ENCODE results near the gene ABCG1.

Gene ABCG1

DNA sequence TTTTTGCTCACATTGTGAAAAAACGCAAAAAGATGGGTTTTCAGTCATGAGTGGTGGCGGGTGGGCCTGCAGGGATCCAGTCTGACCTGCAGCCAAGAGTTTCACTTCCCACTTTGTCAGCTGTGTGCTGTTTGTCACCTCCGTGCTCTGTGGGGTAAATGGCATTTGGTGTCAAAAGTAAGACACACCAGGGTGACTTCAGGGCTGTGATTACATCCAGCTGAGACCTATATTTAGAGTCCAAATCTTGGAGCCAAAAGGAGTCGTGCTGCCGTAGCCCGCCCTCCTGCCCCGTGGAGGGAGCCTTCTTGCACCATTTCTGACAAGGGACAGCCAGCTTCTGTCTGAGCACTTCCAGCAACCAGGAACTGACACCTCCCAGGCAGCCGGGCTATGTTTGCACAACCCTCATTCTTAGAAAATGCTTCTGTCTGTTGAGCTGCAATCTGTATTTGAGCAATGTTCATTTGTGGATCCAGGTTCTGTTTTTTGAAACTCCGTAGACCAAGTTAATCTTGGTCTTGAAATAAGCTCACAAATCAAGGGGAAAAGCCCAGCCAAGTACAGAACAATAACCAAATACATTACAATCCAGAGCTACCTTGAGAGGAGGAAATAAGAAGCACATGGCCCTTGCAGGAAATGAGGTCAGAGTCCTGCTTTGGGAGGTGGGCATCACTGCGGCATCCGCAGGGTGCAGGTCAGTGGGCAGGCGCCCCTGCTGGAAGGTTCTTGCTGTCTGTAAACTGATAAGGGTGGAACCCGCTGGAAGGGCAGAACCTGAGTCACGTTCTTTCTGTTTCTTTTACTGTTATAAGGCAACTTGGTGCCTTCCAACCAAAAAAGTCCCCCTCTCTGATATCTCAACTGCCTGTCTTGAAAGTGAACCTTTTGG lies 14.4 kb downstream of the ABCG1 start:
- DNase-seq (ENCODE audit: low spot score): peak; percentile 85

GRCh38 chr21:42234041-42234440 lies 15.1 kb downstream of the ABCG1 start:
- DNase-seq (ENCODE audit: low spot score): no peak

- DNase-seq (ENCODE audit: low spot score): peak; percentile 37
Measured at GRCh38 chr21:42234464-42235241, 15.7 kb downstream of the ABCG1 start.

DNA sequence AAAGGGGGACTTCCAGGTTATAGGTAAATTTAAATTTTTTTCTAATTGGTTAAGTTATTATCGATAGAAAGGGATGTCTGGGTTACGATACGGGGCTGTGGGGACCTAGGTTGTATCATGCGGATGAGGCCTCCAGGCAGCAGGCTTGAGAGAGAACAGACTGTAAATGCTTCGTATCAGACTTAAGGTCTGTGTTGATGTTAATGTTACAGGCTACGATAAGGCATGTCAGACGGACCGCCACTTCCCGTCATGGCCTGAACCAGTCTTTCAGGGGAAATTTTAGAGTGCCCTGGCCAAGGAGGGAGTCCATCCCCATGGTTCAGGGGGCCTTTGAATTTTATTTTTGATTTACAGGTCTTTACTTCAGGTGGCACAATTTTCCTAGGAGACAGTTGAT lies 16.7 kb downstream of the ABCG1 start:
- no peak for DNase-seq (ENCODE audit: low spot score)

GRCh38 chr21:42236014-42236413 lies 17.1 kb downstream of the ABCG1 start:
- DNase-seq (ENCODE audit: low spot score): no peak

DNA sequence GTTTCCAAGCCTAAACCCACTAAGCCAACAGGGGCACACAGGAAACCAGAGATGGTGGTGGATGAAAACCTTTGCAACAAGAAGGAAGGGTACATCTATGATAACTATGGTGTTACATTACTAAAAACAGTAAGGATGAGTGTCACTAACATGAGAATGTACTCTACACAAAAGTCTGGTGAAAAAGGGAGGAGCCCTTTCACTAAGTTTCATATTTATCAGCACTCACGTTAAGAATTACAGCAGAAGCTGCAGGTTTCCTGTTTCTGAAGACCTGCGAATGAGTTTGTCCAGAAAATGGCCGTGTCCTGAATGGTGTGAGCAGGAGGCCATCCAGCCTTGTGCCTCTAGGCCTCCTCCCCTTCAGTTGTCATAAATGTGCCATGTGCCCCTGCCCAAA lies 17.8 kb downstream of the ABCG1 start:
- DNase-seq (ENCODE audit: low spot score): no peak

DNA sequence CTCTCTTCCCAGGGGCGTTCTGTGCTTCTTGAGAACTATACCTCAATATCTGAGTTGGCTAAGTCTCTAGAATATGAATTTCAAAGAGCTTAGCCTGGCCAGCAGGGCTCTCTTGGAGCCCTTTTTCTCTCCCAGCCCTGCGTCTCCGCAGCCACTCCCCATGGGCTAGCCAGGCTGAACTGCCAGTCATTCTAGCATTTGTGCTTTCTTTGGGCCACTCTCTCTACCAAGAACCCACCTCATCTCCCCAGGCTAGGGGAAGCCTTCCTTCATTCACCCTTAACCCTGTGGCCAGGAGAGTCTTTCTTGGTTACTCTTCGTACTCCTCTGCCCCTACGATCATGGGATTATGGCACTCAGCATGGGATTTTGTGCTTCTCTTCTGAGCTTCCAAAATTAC lies 18.2 kb downstream of the ABCG1 start:
- DNase-seq (ENCODE audit: low spot score): no peak

DNA sequence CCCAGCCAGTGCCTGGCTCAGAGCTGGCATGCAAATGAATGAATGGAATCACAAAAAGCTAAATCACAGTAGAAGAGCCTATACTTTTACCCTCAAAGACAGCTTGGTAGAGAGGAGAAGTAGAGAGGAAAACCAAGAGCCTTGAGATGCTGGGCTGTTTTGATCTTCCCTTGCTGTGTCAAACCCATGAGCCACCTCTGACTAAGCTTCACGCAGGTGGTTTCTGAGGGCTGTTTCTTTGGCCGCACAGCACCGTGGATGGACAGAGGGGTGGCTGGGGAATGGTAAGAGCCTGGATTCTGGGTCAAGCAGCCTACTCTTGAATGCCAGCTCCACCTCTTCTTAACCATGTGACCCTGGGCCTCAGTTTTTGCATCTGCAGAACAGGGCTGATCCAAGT lies 18.6 kb downstream of the ABCG1 start:
- DNase-seq (ENCODE audit: low spot score): no peak

DNA sequence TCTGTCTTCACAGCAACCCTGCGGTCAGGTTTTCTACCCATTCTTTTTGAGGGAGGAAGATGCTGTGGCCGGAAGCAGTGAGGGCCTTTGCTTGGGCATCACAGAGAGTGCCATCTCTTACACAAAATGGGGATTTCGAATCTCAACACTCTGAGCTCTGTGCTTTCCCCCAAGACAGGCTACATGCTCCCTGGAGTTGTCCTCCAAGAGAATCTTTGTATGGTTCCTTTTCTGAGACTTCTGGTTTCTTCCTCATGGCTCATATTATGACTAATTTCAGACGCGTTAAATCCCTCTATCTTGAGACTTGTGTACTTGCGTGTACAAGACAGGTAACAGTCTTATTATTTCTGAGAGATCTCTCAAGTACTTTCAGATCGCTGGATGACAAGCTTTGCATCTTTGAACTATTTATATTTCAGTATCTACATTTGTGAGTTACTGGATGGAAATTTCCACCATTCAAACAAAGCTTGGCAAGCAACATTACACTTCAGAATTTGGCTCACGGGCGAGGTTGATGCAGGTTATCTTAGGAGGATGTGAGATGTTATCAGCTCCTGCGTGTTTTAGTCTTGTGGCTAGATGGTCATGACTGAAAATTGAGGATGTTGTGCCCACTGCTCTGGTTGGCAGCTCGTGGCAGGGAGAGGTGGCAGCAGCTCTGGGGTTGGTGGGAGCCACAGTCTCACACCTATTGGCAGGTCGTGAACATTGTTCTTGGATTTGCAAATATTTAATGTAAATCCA lies 19.4 kb downstream of the ABCG1 start:
- DNase-seq (ENCODE audit: low spot score): no peak

DNA sequence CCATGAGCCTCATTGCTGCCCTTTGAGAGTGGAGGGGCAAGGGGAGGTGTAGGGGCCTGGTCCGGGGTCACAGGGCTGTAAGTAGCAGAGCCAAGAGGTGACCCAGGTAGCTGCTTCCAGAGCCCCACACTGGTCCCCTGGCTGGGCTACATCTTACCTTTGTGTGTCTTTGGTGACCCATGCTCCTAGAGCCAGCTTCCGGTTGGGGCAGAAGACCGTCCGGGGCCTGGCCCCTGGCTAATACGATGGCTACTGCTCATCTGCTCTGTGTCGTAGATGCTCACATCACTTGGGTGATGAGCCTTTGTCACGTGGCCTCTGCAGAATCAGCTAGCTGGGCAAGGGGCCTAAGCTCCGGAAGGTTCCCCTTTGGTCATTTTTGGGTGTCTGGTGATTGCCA lies 20.6 kb downstream of the ABCG1 start:
- DNase-seq (ENCODE audit: low spot score): no peak

DNA sequence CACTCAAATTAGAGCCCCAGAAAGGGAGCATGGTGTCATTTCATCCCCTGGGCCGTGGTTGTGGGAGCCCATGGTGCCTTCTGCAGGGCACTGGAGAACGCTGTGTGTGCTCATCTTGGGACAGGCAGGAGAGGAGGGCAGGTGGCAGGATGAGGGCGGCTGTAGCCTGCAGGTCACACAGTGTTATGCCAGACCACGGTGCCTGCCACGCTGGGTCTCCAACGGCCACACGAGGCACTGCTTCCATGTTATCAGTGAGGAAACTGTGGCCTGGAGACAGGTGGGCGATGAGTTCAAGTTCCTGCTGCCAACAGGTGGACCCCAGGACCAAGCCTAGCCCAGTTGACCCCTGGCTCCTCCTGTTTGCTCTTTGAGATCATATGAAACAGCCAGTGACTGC lies 21.0 kb downstream of the ABCG1 start:
- DNase-seq (ENCODE audit: low spot score): no peak

GRCh38 chr21:42242611-42243010 lies 23.7 kb downstream of the ABCG1 start:
- no peak for DNase-seq (ENCODE audit: low spot score)

DNA sequence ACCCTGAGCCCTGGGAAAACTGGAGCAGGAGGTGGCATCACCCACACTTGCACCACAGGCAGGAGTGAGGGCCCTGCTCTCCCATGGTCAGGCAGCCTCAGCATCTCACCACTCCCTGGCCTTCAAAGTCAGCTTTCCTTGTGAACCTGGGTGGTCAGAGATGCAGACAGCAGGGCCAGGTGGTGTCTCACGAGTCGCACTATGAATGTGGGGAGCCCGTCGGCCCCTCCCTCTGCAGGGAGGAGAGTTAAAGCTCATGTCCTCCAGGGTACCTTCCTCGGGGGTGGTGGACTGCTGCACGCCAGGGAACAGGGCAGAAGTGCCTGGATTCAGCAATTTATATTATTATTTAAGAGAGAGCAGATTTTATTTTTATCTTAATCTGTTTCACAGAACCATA lies 24.1 kb downstream of the ABCG1 start:
- DNase-seq (ENCODE audit: low spot score): no peak

- no peak for DNase-seq (ENCODE audit: low spot score)
Measured at GRCh38 chr21:42245331-42246193, 26.6 kb downstream of the ABCG1 start.

GRCh38 chr21:42247716-42248115 lies 28.8 kb downstream of the ABCG1 start:
- no peak for DNase-seq (ENCODE audit: low spot score)

DNA sequence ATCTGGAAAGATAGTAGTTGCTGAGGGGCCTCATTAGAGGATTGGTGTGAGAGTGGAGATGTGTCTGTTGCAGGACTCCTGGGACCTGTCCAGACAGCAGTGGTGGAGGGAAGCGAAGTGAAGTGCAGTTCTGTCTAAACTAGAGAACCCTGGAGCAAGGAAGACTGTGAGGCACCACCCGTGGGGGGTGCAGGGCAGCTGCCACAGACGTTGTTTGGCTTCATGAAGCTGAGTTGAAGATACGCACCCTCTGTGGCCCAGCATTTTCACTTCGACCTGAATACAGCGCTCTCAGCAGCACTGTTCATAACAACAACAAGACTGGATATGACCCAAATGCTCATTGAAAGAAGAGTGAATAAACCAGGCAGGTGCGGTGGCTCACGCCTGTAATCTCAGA lies 29.3 kb downstream of the ABCG1 start:
- DNase-seq (ENCODE audit: low spot score): no peak

DNA sequence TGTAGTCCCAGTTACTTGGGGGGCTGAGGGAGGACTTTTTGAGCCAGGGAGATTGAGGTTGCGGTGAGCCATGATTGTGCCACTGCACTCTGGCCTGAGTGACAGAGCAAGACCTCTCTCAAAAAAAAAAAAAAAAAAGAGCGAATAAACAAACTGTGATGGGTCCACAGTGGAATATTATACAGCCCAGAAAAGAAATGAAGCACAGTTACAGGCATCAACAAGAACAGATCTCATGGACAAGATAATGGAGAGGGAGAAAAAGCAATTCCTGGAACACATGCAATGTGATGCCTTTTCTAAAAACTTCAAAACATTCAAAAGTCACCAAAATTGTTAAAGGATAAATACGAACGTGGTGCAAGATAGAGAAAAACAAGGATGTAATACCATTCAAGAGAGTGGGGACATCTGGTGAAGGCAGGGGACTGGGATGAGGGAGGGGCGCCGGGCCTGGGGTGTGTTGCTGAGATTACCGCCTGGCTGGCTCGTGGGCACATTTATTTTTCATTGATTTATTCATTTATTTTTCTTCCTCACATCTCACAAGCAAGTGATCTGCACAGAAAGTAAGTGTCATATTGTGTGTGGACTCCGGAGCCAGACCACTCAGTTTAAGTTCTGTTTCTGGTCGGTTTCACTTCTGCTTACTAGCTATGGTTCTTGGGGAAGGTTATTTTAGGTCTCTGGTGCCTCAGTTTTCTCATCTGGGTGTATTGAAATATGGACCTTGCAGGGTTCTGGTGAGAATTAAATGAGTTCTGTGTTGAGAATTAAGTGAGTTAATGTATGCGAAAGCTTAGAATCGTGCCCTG lies 30.1 kb downstream of the ABCG1 start:
- no peak for DNase-seq (ENCODE audit: low spot score)

DNA sequence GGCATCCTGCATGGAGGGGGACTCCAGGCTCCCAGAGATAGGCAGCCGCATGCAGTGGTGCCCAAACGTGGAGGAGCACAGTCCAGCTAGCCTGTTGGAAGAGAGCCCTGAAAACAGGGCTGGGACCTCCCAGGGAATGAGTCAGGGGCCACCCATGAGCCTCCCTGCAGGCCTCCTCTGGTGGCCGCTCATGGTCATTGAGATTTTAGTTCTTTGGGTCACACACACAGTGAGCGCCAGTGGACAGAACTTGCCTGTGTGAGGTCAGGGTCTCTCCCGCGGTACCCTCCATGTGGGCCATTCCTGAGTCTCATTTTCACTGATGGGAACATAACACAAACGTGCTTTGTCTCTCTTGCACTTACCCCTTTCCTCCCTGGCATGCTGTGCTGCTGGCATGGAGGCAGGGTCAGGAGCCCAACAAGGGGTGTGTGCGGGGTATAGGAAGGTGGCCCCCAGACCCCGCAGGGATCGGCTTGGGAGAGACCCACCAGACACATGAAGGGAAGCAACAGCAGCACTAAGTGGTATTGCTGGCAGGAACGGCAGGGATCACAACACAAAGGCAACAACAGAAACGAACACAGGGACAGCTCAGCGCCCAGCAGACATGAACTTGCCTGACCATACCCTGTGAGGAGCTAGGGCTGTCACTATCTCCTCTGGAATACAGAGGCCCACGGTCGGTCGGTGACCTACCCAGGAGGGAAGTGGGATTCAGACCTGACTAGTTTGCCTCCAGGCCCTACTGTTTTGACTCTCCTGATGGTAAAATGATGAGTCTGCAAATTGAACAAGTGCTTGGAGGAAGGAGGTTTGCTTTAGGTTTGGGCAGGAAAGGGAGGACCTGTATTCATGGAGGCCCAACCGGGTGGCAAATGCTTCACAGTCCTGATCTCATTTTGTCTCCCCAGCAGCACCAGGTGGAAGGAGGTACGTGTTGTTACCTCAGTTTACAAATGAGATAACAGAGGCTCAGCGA lies 31.8 kb downstream of the ABCG1 start:
- no peak for DNase-seq (ENCODE audit: low spot score)

- no peak for DNase-seq (ENCODE audit: low spot score)
Measured at GRCh38 chr21:42251654-42252324, 32.8 kb downstream of the ABCG1 start.
